Measurements from ENCODE around the gene ZNF264.
A peak's percentile ranks its signal among the peaks of the same experiment; 100 is the strongest.

ZNF264 gene

GRCh38 chr19:57240311-57241090 is 49.2 kb downstream of the ZNF264 start, which contains the start of gene ZNF805 (continued):
- TF ChIP-seq SCRT2 (tag by site-specific recombination; IDR thresholded peaks at IDR 0.05) (0 out of 2 replicates have a peak, but pooled peaks have one; percentile 31), ZNF140 (tag by site-specific recombination; IDR thresholded peaks at IDR 0.05) (no peak), INSM2 (tag by site-specific recombination; IDR thresholded peaks at IDR 0.05) (no peak), ZBTB10 (tag by site-specific recombination; IDR thresholded peaks at IDR 0.05) (no peak), BCL11B (tag by site-specific recombination; IDR thresholded peaks at IDR 0.05; ENCODE audit: low read depth) (no peak), ZBTB44 (tag by site-specific recombination; IDR thresholded peaks at IDR 0.05) (no peak), MZF1 (tag by site-specific recombination; IDR thresholded peaks at IDR 0.05; ENCODE audit: borderline replicate concordance) (no peak), ZSCAN23 (tag by site-specific recombination; IDR thresholded peaks at IDR 0.05) (no peak), ZBTB48 (tag by site-specific recombination; IDR thresholded peaks at IDR 0.05) (no peak), KLF8 (tag by site-specific recombination; IDR thresholded peaks at IDR 0.05) (peak; percentile 99), ZBTB1 (tag by site-specific recombination; IDR thresholded peaks at IDR 0.05) (no peak), SCRT1 (tag by site-specific recombination; IDR thresholded peaks at IDR 0.05; ENCODE audit: borderline replicate concordance) (0 out of 2 replicates have a peak, but pooled peaks have one; percentile 8), ZNF169 (tag by site-specific recombination; IDR thresholded peaks at IDR 0.05) (no peak), ZNF580 (tag by site-specific recombination; IDR thresholded peaks at IDR 0.05) (peak; percentile 81), ZXDB (tag by site-specific recombination; IDR thresholded peaks at IDR 0.05) (peak; percentile 88), FEZF1 (tag by site-specific recombination; IDR thresholded peaks at IDR 0.05) (no peak), ZNF621 (tag by site-specific recombination; IDR thresholded peaks at IDR 0.05) (no peak), TSHZ1 (tag by site-specific recombination; IDR thresholded peaks at IDR 0.05; ENCODE audit: borderline replicate concordance) (no peak), KLF7 (tag by site-specific recombination; IDR thresholded peaks at IDR 0.05; ENCODE audit: borderline replicate concordance) (peak; percentile 96), ZNF416 (tag by site-specific recombination; IDR thresholded peaks at IDR 0.05) (no peak), ZNF473 (tag by site-specific recombination; IDR thresholded peaks at IDR 0.05) (no peak), ZNF155 (tag by site-specific recombination; IDR thresholded peaks at IDR 0.05) (no peak), GLIS1 (tag by site-specific recombination; IDR thresholded peaks at IDR 0.05) (peak; percentile 49; the same call in 1 of the 2 replicates), ZBTB21 (tag by site-specific recombination; IDR thresholded peaks at IDR 0.05) (peak; percentile 51; the same call in 1 of the 2 replicates), KLF10 (tag by site-specific recombination; IDR thresholded peaks at IDR 0.05) (peak; percentile 42; the same call in 1 of the 2 replicates), ZNF48 (tag by site-specific recombination; IDR thresholded peaks at IDR 0.05) (no peak), ZNF830 (tag by site-specific recombination; IDR thresholded peaks at IDR 0.05; ENCODE audit: low read depth) (no peak), ZBTB17 (tag by site-specific recombination; IDR thresholded peaks at IDR 0.05) (no peak), SP7 (tag by site-specific recombination; IDR thresholded peaks at IDR 0.05) (peak; percentile 64), ZNF157 (tag by site-specific recombination; IDR thresholded peaks at IDR 0.05) (no peak), ZNF654 (tag by site-specific recombination; IDR thresholded peaks at IDR 0.05; ENCODE audit: low read depth) (no peak), ZNF600 (tag by site-specific recombination; IDR thresholded peaks at IDR 0.05) (peak; percentile 7; the same call in 1 of the 2 replicates)
